Endothelial cell of umbilical vein (primary cell): Measurements from ENCODE around the gene FOXM1. TPM values are rescaled to one million over a fixed set of nuclear protein-coding genes. Genes with fewer than 3 reads are reported as not detected.

Source experiments
- BruUV-seq: library from RNA; stranded (reverse); fragments of 400-500 nt; replicated peaks from 2 replicates; lab custom pipeline; 2021; lab: Mats Ljungman, UMichigan
- CTCF ChIA-PET: fragments of 300-600, 350-600 bp; sonication (Branson Sonifier 250); formaldehyde crosslinking; loops from one replicate; lab custom pipeline; 2021; ENCODE audit warnings: antibody characterized with exemption, inconsistent platforms; lab: Charles Lee
- POLR2A ChIA-PET: fragments of 300-600, 350-600 bp; sonication (Branson Sonifier 250); formaldehyde crosslinking; loops from one replicate; lab custom pipeline; 2021; ENCODE audit warnings: antibody characterized with exemption, inconsistent platforms; lab: Charles Lee
- DNase-seq: peaks from one replicate; pipeline ENCODE4 v3.0.0-alpha.2; 2011; ENCODE audit warnings: low read depth, low spot score
- FAIRE-seq: peaks from 2 replicates; lab custom pipeline; 2011; peaks lifted over from hg19 to GRCh38; lab: Jason Lieb, UNC
- H2AFZ ChIP-seq: 2 replicates; pipeline ENCODE4 v1.6.0; 2012; ENCODE audit warnings: low read depth, low read length, control low read depth, inconsistent platforms
- H3K27ac ChIP-seq: 2 replicates; pipeline ENCODE4 v1.5.1; 2011; ENCODE audit warnings: low read depth, mild to moderate bottlenecking, control low read depth, low read length, moderate library complexity; ENCODE audit not compliant: insufficient read depth
- H3K27me3 ChIP-seq, 2 experiments: 2 replicates each; pipeline versions ENCODE4 v1.6.0 to v1.6.1; 2011; ENCODE audit warnings: low read length in 2 of 2, mixed read lengths in 1 of 2; ENCODE audit not compliant: control insufficient read depth in 2 of 2, insufficient read depth in 2 of 2
- H3K36me3 ChIP-seq, 2 experiments: 2 replicates in 1 of 2; 3 replicates in 1 of 2; pipeline ENCODE4 v1.5.1; 2011; ENCODE audit warnings: low read length in 2 of 2, mild to moderate bottlenecking in 1 of 2, moderate library complexity in 1 of 2; ENCODE audit not compliant: control insufficient read depth in 2 of 2, insufficient read depth in 2 of 2; ENCODE audit errors: extremely low read depth in 1 of 2
- H3K4me1 ChIP-seq: 3 replicates; pipeline ENCODE4 v1.5.1; 2011; ENCODE audit warnings: mild to moderate bottlenecking, low read length; ENCODE audit not compliant: control insufficient read depth, insufficient read depth; ENCODE audit errors: extremely low read depth
- H3K4me2 ChIP-seq: 2 replicates; pipeline ENCODE4 v1.6.1; 2011; ENCODE audit warnings: low read length, control low read depth, mixed read lengths; ENCODE audit not compliant: insufficient read depth
- H3K4me3 ChIP-seq, 3 experiments: fragments of 200-600 bp in 1 of 3; sonication (generic), shearing (Covaris generic) in 1 of 3; replicated peaks in 1 of 3; 2 replicates each; pipeline ENCODE4 v1.5.1; 2011 to 2016; ENCODE audit warnings: control low read depth in 3 of 3, low read length in 3 of 3, mild to moderate bottlenecking in 2 of 3, inconsistent platforms in 1 of 3, low read depth in 1 of 3, moderate library complexity in 1 of 3; ENCODE audit not compliant: insufficient read depth in 1 of 3
- H3K79me2 ChIP-seq: 2 replicates; pipeline ENCODE4 v1.6.0; 2012; ENCODE audit warnings: low read length, inconsistent platforms; ENCODE audit not compliant: control insufficient read depth, insufficient read depth
- H3K9ac ChIP-seq: replicated peaks from 2 replicates; pipeline ENCODE3; 2011; ENCODE audit warnings: low read length, control low read depth; ENCODE audit not compliant: insufficient read depth; ENCODE audit errors: extremely low read depth
- H3K9me1 ChIP-seq: replicated peaks from 3 replicates; pipeline ENCODE4 v1.6.0; 2011; ENCODE audit warnings: mild to moderate bottlenecking, low read length; ENCODE audit not compliant: control insufficient read depth, insufficient read depth; ENCODE audit errors: extremely low read depth
- H3K9me3 ChIP-seq: replicated peaks from 2 replicates; pipeline ENCODE4 v1.5.1; 2012; ENCODE audit warnings: low read length, inconsistent platforms; ENCODE audit not compliant: control insufficient read depth, insufficient read depth
- H4K20me1 ChIP-seq: replicated peaks from 2 replicates; pipeline ENCODE3; 2011; ENCODE audit warnings: mild to moderate bottlenecking, low read length; ENCODE audit not compliant: control insufficient read depth, insufficient read depth; ENCODE audit errors: extremely low read depth
- CTCF ChIP-seq, 2 donors: IDR thresholded peaks; 1 replicate in 1 of 2; 2 replicates in 1 of 2; pipeline ENCODE4 v1.5.1; 2011; ENCODE audit warnings: low read length in 2 of 2, mild to moderate bottlenecking in 2 of 2, moderate library complexity in 2 of 2, control low read depth in 1 of 2, inconsistent platforms in 1 of 2, low read depth in 1 of 2; ENCODE audit not compliant: insufficient read depth in 1 of 2; ENCODE audit errors: extremely low read depth in 1 of 2
- FOS ChIP-seq: IDR thresholded peaks from 2 replicates; pipeline ENCODE4 v1.6.1; 2011; ENCODE audit warnings: mild to moderate bottlenecking, low read length, moderate library complexity, borderline replicate concordance; ENCODE audit not compliant: insufficient read depth
- GATA2 ChIP-seq: IDR thresholded peaks from 2 replicates; pipeline ENCODE4 v1.7.0; 2011; ENCODE audit warnings: low read depth, mild to moderate bottlenecking, moderate library complexity, mixed read lengths, low read length; ENCODE audit not compliant: insufficient read length, insufficient read depth
- MAX ChIP-seq: IDR thresholded peaks from 2 replicates; pipeline ENCODE4 v1.6.1; 2011; ENCODE audit not compliant: insufficient read depth, insufficient read length
- MYC ChIP-seq: IDR thresholded peaks from one replicate; pipeline ENCODE4 v1.6.1; 2011; ENCODE audit warnings: mild to moderate bottlenecking, low read depth, low read length
- POLR2A ChIP-seq: IDR thresholded peaks from 2 replicates; pipeline ENCODE4 v1.6.1; 2012; ENCODE audit warnings: low read depth, mild to moderate bottlenecking, control low read depth, low read length
- POLR2AphosphoS5 ChIP-seq: IDR thresholded peaks from 2 replicates; pipeline ENCODE4 v1.6.1; 2012; ENCODE audit warnings: low read depth, mild to moderate bottlenecking, control low read depth, low read length, moderate library complexity; ENCODE audit not compliant: insufficient read depth
- dilution Hi-C: fragments of 300-500 bp; cut with MboI; formaldehyde crosslinking; loops from one replicate; pipeline ENCODE4 v1.15.0; 2019; ENCODE audit warnings: low sequenced_read_pairs; ENCODE audit not compliant: extremely low pct_ligation_motif_present
- intact Hi-C: fragments of 100-400 bp; cut with micrococcal nuclease; formaldehyde crosslinking; loops from one replicate; pipeline ENCODE4 v1.10.0; 2022
- polyA plus RNA-seq, 4 experiments: library from polyadenylated mRNA; depleted of rRNA in 3 of 4; stranded (reverse) in 3 of 4; unstranded in 1 of 4; fragments of >200 nt; gene quantifications; 2 replicates each; pipeline versions ENCODE4 v1.2.1 to v1.2.3, GENCODE V29; 2011 to 2012; ENCODE audit warnings: missing spikeins in 1 of 4
- total RNA-seq: library from RNA; stranded (reverse); gene quantifications from 2 replicates; pipeline ENCODE4 v1.2.3, GENCODE V29; 2021

Gene FOXM1
- total and polyA plus RNA-seq, 2 donors (not counting 3 experiments of a cell fraction or from before 2014, with no cell fraction given): 43.5 to 136 TPM

- Histone ChIP-seq H3K79me2 (peaks cover 2% of the 10 kb centered on the region), H3K27me3 (no peaks in the 10 kb centered on the region), H4K20me1 (no peaks in the 10 kb centered on the region), H3K36me3 (peaks cover 4 to 23% of the 10 kb centered on the region in 2 experiments), H3K4me3 (no peak overlapping the region), H3K27ac (no peak overlapping the region), H3K4me1 (peaks cover under 1% of the 10 kb centered on the region), H3K9ac (no peak overlapping the region), H3K4me2 (no peak overlapping the region), H2AFZ (no peak overlapping the region), H3K9me1 (peaks cover 4% of the 10 kb centered on the region), H3K9me3 (no peaks in the 10 kb centered on the region)
- POLR2A ChIA-PET: no interaction called here
- FAIRE-seq (peak; percentile 15), DNase-seq (no peak)
- dilution Hi-C loops: no loop called here
- BruUV-seq: no TSS peak
- TF ChIP-seq POLR2A: no peak
- TF ChIP-seq FOS: peak; percentile 23
- intact Hi-C loops: no loop called here
- CTCF ChIA-PET: interaction anchor here (0.6 to 1.5 kb wide), 3 partner anchors 19 to 116 kb away, joined by 3 to 5 read pairs (median 4); no protein-coding TSS in a partner anchor
Measured at GRCh38 chr12:2925322-2925995, 48.5 kb upstream of the FOXM1 start.

GRCh38 chr12:2924019-2924418, 47.0 kb upstream of the FOXM1 start:
- DNase-seq (no peak), FAIRE-seq (no peak)
- intact Hi-C loops: no loop called here
- TF ChIP-seq MAX (no peak), POLR2A (no peak), POLR2AphosphoS5 (no peak), CTCF (IDR thresholded peaks at IDR 0.05; ENCODE audit: extremely low read depth in 1 of 2, insufficient read depth in 1 of 2, low read depth in 1 of 2, low read length in 2 of 2) (no peak), MYC (no peak), FOS (no peak), GATA2 (no peak)
- Histone ChIP-seq H3K4me1 (peaks cover 9% of the 10 kb centered on the region), H3K79me2 (peaks cover 5% of the 10 kb centered on the region), H3K27me3 (no peaks in the 10 kb centered on the region), H2AFZ (no peak overlapping the region), H3K4me3 (no peak overlapping the region), H3K27ac (no peak overlapping the region), H3K9me1 (peaks cover 4% of the 10 kb centered on the region), H3K9me3 (no peaks in the 10 kb centered on the region), H3K36me3 (peaks cover 4 to 23% of the 10 kb centered on the region in 2 experiments), H3K4me2 (no peak overlapping the region), H4K20me1 (no peaks in the 10 kb centered on the region), H3K9ac (no peak overlapping the region)
- ChIA-PET CTCF (interaction anchor here (0.7 to 1.5 kb wide), 3 partner anchors 10 to 118 kb away, joined by 3 to 5 read pairs (median 3); no protein-coding TSS in a partner anchor), POLR2A (no interaction called here)
- dilution Hi-C loops: no loop called here
- BruUV-seq: no TSS peak
